GM12878 (cell line): ENCODE results near the gene PIPOX. TPM values are rescaled to one million over a fixed set of nuclear protein-coding genes. Genes with fewer than 3 reads are reported as not detected.

ENCODE experiments used
- ATAC-seq: fragments of 200-7000 bp; cut with Tn5 transposase; 3 replicates; pipeline ENCODE4 v1.9.1; 2020; ENCODE audit warnings: mild to moderate bottlenecking, moderate library complexity
- BruUV-seq: library from RNA; stranded (reverse); fragments of 400-500 nt; replicated peaks from 2 replicates; lab custom pipeline; 2021; lab: Mats Ljungman, UMichigan
- CTCF ChIA-PET: fragments of 300-600 bp; sonication (Branson Sonifier 250); formaldehyde crosslinking; extraction: SDS; loops from one replicate; lab custom pipeline; 2021; ENCODE audit warnings: inconsistent platforms; lab: Yijun Ruan, JAX
- POLR2A ChIA-PET: fragments of 350-600 bp; formaldehyde crosslinking; extraction: SDS; loops from one replicate; lab custom pipeline; 2021; ENCODE audit warnings: inconsistent platforms; lab: Charles Lee
- RAD21 ChIA-PET: fragments of 300-600 bp; sonication (Branson Sonifier 250); formaldehyde crosslinking; loops from one replicate; lab custom pipeline; 2023; ENCODE audit warnings: antibody characterized with exemption; ENCODE audit not compliant: unreplicated experiment; lab: Charles Lee
- SMC1A ChIA-PET: fragments of 300-600 bp; sonication (Branson Sonifier 250); formaldehyde crosslinking; loops from one replicate; lab custom pipeline; 2023; ENCODE audit not compliant: unreplicated experiment, uncharacterized antibody; lab: Charles Lee
- DNase-seq: peaks from one replicate; pipeline ENCODE4 v3.0.0-alpha.2; 2011; ENCODE audit warnings: low read depth, low spot score
- FAIRE-seq: peaks from 3 replicates; lab custom pipeline; 2011; peaks lifted over from hg19 to GRCh38; lab: Jason Lieb, UNC
- H2AFZ ChIP-seq: 2 replicates; pipeline ENCODE4 v1.6.0; 2011; ENCODE audit warnings: low read depth, low read length, control low read depth; ENCODE audit not compliant: control insufficient read depth
- H3K27ac ChIP-seq: 2 replicates; pipeline ENCODE4 v1.5.1; 2011; ENCODE audit warnings: control low read depth; ENCODE audit not compliant: control insufficient read depth, insufficient read depth
- H3K27me3 ChIP-seq, 2 experiments: replicated peaks in 1 of 2; 2 replicates each; pipeline versions ENCODE4 v1.6.0 to v1.6.1; 2011; ENCODE audit warnings: low read length in 1 of 2; ENCODE audit not compliant: control insufficient read depth in 2 of 2, insufficient read depth in 2 of 2
- H3K36me3 ChIP-seq, 2 experiments: 2 replicates each; pipeline ENCODE4 v1.5.1; 2011; ENCODE audit warnings: low read length in 1 of 2; ENCODE audit not compliant: control insufficient read depth in 2 of 2, insufficient read depth in 2 of 2
- H3K4me1 ChIP-seq: 2 replicates; pipeline ENCODE4 v1.6.1; 2011; ENCODE audit warnings: mild to moderate bottlenecking, low read length, moderate library complexity, mixed read lengths; ENCODE audit not compliant: control insufficient read depth, insufficient read depth
- H3K4me2 ChIP-seq: 2 replicates; pipeline ENCODE4 v1.6.0; 2011; ENCODE audit warnings: control low read depth; ENCODE audit not compliant: control insufficient read depth, insufficient read depth
- H3K4me3 ChIP-seq: fragments of 200-600 bp; sonication (generic); 2 replicates; pipeline ENCODE4 v1.5.1; 2016
- H3K79me2 ChIP-seq: 2 replicates; pipeline ENCODE4 v1.6.0; 2011; ENCODE audit warnings: low read length; ENCODE audit not compliant: control insufficient read depth, insufficient read depth
- H3K9ac ChIP-seq: 2 replicates; pipeline ENCODE4 v1.8.0; 2011; ENCODE audit warnings: low read length, control low read depth, mixed read lengths; ENCODE audit not compliant: control insufficient read depth, insufficient read depth
- H3K9me3 ChIP-seq: replicated peaks from 3 replicates; pipeline ENCODE4 v1.5.1; 2011; ENCODE audit warnings: mild to moderate bottlenecking, low read length; ENCODE audit not compliant: control insufficient read depth, insufficient read depth
- H4K20me1 ChIP-seq: 2 replicates; pipeline ENCODE4 v1.6.0; 2011; ENCODE audit not compliant: control insufficient read depth, insufficient read depth
- BCL3 ChIP-seq: IDR thresholded peaks from 2 replicates; pipeline ENCODE4 v1.6.1; 2011; ENCODE audit warnings: borderline replicate concordance, low read depth, mild to moderate bottlenecking, moderate library complexity, low read length; ENCODE audit not compliant: insufficient read depth, poor library complexity, severe bottlenecking
- BCLAF1 ChIP-seq: fragments of 450-650 bp; IDR thresholded peaks from 2 replicates; pipeline ENCODE4 v1.6.1; 2017; ENCODE audit warnings: antibody characterized with exemption, mild to moderate bottlenecking, moderate library complexity
- BHLHE40 ChIP-seq, 2 experiments: fragments of 450-650 bp in 1 of 2; IDR thresholded peaks; 2 replicates each; pipeline ENCODE4 v1.6.1; 2011 to 2017; ENCODE audit warnings: low read depth in 2 of 2, borderline replicate concordance in 1 of 2, improper control_type of control experiment in 1 of 2, low read length in 1 of 2, mild to moderate bottlenecking in 1 of 2
- BRCA1 ChIP-seq: IDR thresholded peaks from 2 replicates; pipeline ENCODE4 v1.6.1; 2011; ENCODE audit warnings: low read depth, low read length, improper control_type of control experiment
- E2F8 ChIP-seq: fragments of 450-650 bp; IDR thresholded peaks from 2 replicates; pipeline ENCODE4 v1.6.1; 2018; ENCODE audit warnings: mild to moderate bottlenecking, low read depth, moderate library complexity; ENCODE audit not compliant: partially characterized antibody
- FOXM1 ChIP-seq: IDR thresholded peaks from 2 replicates; pipeline ENCODE4 v1.6.1; 2012; ENCODE audit warnings: low read depth, mild to moderate bottlenecking, inconsistent platforms, low read length, moderate library complexity
- JUNB ChIP-seq: IDR thresholded peaks from 2 replicates; pipeline ENCODE4 v1.6.1; 2016; ENCODE audit warnings: antibody characterized with exemption, mild to moderate bottlenecking
- MEF2B ChIP-seq: fragments of 450-650 bp; IDR thresholded peaks from 2 replicates; pipeline ENCODE4 v1.6.1; 2018; ENCODE audit warnings: mild to moderate bottlenecking, moderate library complexity; ENCODE audit not compliant: partially characterized antibody, poor library complexity, severe bottlenecking
- RFX5 ChIP-seq: IDR thresholded peaks from 2 replicates; pipeline ENCODE4 v1.6.1; 2011; ENCODE audit warnings: low read depth, low read length, improper control_type of control experiment
- TAF1 ChIP-seq: IDR thresholded peaks from 2 replicates; pipeline ENCODE4 v1.6.1; 2011; ENCODE audit warnings: mild to moderate bottlenecking, low read depth, low read length, borderline replicate concordance
- TCF12 ChIP-seq: IDR thresholded peaks from 2 replicates; pipeline ENCODE4 v1.6.1; 2011; ENCODE audit warnings: low read depth, mild to moderate bottlenecking, low read length
- WGBS: methylation state at CpG from one replicate; pipeline ENCODE4 v1.1.6; 2016; ENCODE audit warnings: low lambda C conversion rate; ENCODE audit not compliant: insufficient replicate concordance, insufficient coverage; ENCODE audit errors: missing lambda C conversion rate; 5-methylcytosine and 5-hydroxymethylcytosine counted together
- in situ Hi-C: fragments of 300-500 bp; cut with MboI; formaldehyde crosslinking; loops from 9 replicates; pipeline ENCODE4 v1.14.3; 2018; ENCODE audit warnings: mixed read lengths
- intact Hi-C: fragments of 100-400 bp; cut with micrococcal nuclease; formaldehyde crosslinking; loops from one replicate; pipeline ENCODE4 v1.14.2; 2022; ENCODE audit not compliant: unreplicated experiment
- polyA plus RNA-seq, 11 experiments: library from polyadenylated mRNA; depleted of rRNA in 4 of 11; unstranded in 6 of 11; stranded (reverse) in 5 of 11; fragments of >200 nt; fragmentation: Nextera tagmentation in 4 of 11; fragmentation: Illumina TruSeq in 1 of 11; extraction: Ambion mirVana in 4 of 11; extraction: Trizol in 1 of 11; gene quantifications; 1 replicate in 1 of 11; 2 replicates in 10 of 11; pipeline versions ENCODE4 v1.2.1 to v1.2.3, GENCODE V29; 2011 to 2016; ENCODE audit warnings: inconsistent platforms in 2 of 11, missing spikeins in 2 of 11, low read depth in 1 of 11
- total RNA-seq, 4 experiments: library from RNA; depleted of rRNA in 3 of 4; stranded (reverse); fragments of >200 nt in 3 of 4; fragmentation: Illumina TruSeq in 1 of 4; extraction: Trizol in 1 of 4; gene quantifications; 2 replicates each; pipeline versions ENCODE4 v1.2.1 to v1.2.3, GENCODE V29; 2013 to 2021
- TF ChIP-seq, protein P1 (sequence below): fragments of 450-650 bp; IDR thresholded peaks from 2 replicates; pipeline ENCODE4 v1.6.1; 2016; ENCODE audit warnings: mild to moderate bottlenecking

The PIPOX gene
- total and polyA plus RNA-seq, 10 of the 15 experiments (the other 5 are each of a cell fraction or from before 2014, with no cell fraction given) = 0.22 to 1.4 (median 0.56) TPM; not detected in 1

DNA sequence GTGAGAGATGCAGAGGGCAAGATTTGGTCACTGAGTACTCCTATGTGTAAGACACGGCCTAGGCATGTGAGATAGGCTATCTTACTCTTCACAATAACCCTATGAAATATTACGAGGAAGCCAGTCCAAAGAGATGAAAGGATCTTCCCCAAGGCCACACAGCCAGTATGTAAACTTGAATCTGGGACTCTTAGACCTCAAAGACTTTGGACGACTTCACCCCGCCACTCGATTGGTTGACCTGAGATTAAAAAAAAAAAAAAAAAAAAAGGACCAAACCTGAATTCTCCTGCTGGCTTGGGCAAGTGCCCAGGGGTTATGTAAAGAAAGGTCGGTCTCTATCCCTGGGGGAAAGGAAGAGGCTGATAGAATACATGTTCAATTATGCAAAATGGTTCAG, 33.1 kb downstream of the PIPOX start (continued):
- no peak for TF ChIP-seq BCL3
- TF ChIP-seq TAF1 = no peak
- no peak for TF ChIP-seq BHLHE40 (IDR thresholded peaks at IDR 0.05; ENCODE audit: borderline replicate concordance in 1 of 2, low read depth in 2 of 2, low read length in 1 of 2)

- H3K4me2 ChIP-seq = no peak overlapping the region
- POLR2A ChIA-PET = no interaction called here
- FAIRE-seq (no peak), DNase-seq (no peak), ATAC-seq (no peak)
- H3K27ac ChIP-seq = no peak overlapping the region
- RAD21 ChIA-PET = no interaction called here
- CTCF ChIA-PET = interaction anchor here (2.1 kb wide), 1 partner anchor 111 kb away, joined by 8 read pairs; no protein-coding TSS in a partner anchor
- in situ Hi-C loops = no loop called here
- no peak overlapping the region for H3K9ac ChIP-seq
- WGBS = 92% methylated on average over 7 of the region's 7 CpGs
- H4K20me1 ChIP-seq = no peaks in the 10 kb centered on the region
- H3K79me2 ChIP-seq = no peaks in the 10 kb centered on the region
- H3K9me3 ChIP-seq = no peaks in the 10 kb centered on the region
- intact Hi-C loops = no loop called here
- H3K27me3 ChIP-seq = no peaks in the 10 kb centered on the region
- H2AFZ ChIP-seq = no peak overlapping the region
- SMC1A ChIA-PET = interaction anchor here (1.0 to 1.1 kb wide), 2 partner anchors 40 to 111 kb away, joined by 4 read pairs; no protein-coding TSS in a partner anchor
- H3K4me1 ChIP-seq = no peaks in the 10 kb centered on the region
- BruUV-seq = no TSS peak
- H3K4me3 ChIP-seq = no peak overlapping the region
- H3K36me3 ChIP-seq = peaks cover 3 to 5% of the 10 kb centered on the region in 2 experiments; a peak in 3 of 4 replicates
- TF ChIP-seq, protein P1, sequence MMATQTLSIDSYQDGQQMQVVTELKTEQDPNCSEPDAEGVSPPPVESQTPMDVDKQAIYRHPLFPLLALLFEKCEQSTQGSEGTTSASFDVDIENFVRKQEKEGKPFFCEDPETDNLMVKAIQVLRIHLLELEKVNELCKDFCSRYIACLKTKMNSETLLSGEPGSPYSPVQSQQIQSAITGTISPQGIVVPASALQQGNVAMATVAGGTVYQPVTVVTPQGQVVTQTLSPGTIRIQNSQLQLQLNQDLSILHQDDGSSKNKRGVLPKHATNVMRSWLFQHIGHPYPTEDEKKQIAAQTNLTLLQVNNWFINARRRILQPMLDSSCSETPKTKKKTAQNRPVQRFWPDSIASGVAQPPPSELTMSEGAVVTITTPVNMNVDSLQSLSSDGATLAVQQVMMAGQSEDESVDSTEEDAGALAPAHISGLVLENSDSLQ = no peak
- TF ChIP-seq JUNB = no peak
- no peak for TF ChIP-seq MEF2B
- no peak for TF ChIP-seq BCLAF1
- TF ChIP-seq BRCA1 = no peak
- TF ChIP-seq RFX5 = no peak
- no peak for TF ChIP-seq TCF12
- no peak for TF ChIP-seq FOXM1
- TF ChIP-seq E2F8 = no peak
Observed at GRCh38 chr17:29076722-29077121, 33.8 kb downstream of the PIPOX start.
